ENCODE data around the gene TMEM52B. TPM values are rescaled to one million over a fixed set of nuclear protein-coding genes. Genes with fewer than 3 reads are reported as not detected.
"Not testable (repeated sequence)": the region's sequence is repeated elsewhere in the genome, so short reads cannot be mapped to it uniquely, and the experiment has no call there.

Gene TMEM52B
- total and polyA plus RNA-seq, 8 donors, result 0.28 to 2.2 (median 0.30) TPM; not detected in 5

GRCh38 chr12:10213168-10214135, 34.6 kb downstream of the TMEM52B start:
- Histone ChIP-seq H3K27ac (peak overlapping the region; percentile 88 to 100 (median 93)), H3K27me3 (no peaks in the 10 kb centered on the region), H3K9me3 (no peaks in the 10 kb centered on the region), H3K36me3 (peaks cover 0 to 8% (median 0%) of the 10 kb centered on the region in 3 donors), H3K4me1 (peaks cover 6 to 12% (median 11%) of the 10 kb centered on the region in 3 donors), H3K4me3 (peak overlapping the region; percentile 30 to 81 (median 49))
- intact Hi-C loops (cut with DNase I), result no loop called here
- DNase-seq (peak; percentile 62 to 76 (median 65)), ATAC-seq (peak; percentile 41 to 62 (median 49)), FAIRE-seq (no peak)
- WGBS, 2 donors, result 0% methylated on average over 45 to 47 of the region's 47 CpGs
- TF ChIP-seq CTCF (IDR thresholded peaks at IDR 0.05), result no peak

- Histone ChIP-seq H3K4me3 (peak overlapping the region; percentile 30 to 81 (median 49)), H3K27me3 (no peaks in the 10 kb centered on the region), H3K27ac (peak overlapping the region; percentile 88 to 100 (median 93)), H3K4me1 (peaks cover 6 to 12% (median 11%) of the 10 kb centered on the region in 3 donors), H3K9me3 (no peaks in the 10 kb centered on the region), H3K36me3 (peaks cover 0 to 16% (median 0%) of the 10 kb centered on the region in 3 donors)
- FAIRE-seq, result no peak
- 6% methylated on average over 10 of the region's 10 CpGs for WGBS, 2 donors
- peak in 1 of 4 donors; percentile 10 for ATAC-seq
- no peak for TF ChIP-seq CTCF (IDR thresholded peaks at IDR 0.05)
- DNase-seq, result no peak
- intact Hi-C loops (cut with DNase I), result no loop called here
Measured at GRCh38 chr12:10214136-10214894, 35.5 kb downstream of the TMEM52B start.

- no peaks in the 10 kb centered on the region for H3K27me3 ChIP-seq
- intact Hi-C loops (cut with DNase I), result no loop called here
- peak overlapping the region in 2 of 4 donors; percentile 66 to 81 for H3K4me3 ChIP-seq
- peak overlapping the region; percentile 9 to 100 (median 93) for H3K27ac ChIP-seq
- peaks cover 0 to 22% (median under 1%) of the 10 kb centered on the region in 3 donors for H3K36me3 ChIP-seq
- no peak for DNase-seq
- ATAC-seq, result peak in 3 of 4 donors; percentile 2 to 17 (median 4)
- FAIRE-seq, result no peak
- WGBS, 2 donors, result 36 to 37% methylated on average over 3 of the region's 3 CpGs
- H3K9me3 ChIP-seq, result no peaks in the 10 kb centered on the region
- no peak for TF ChIP-seq CTCF (IDR thresholded peaks at IDR 0.05)
- peaks cover 6 to 14% (median 11%) of the 10 kb centered on the region in 3 donors for H3K4me1 ChIP-seq
Measured at GRCh38 chr12:10214895-10215267, 36.0 kb downstream of the TMEM52B start.

- no peak for TF ChIP-seq CTCF (IDR thresholded peaks at IDR 0.05)
- no peaks in the 10 kb centered on the region for H3K27me3 ChIP-seq
- H3K9me3 ChIP-seq, result no peaks in the 10 kb centered on the region
- FAIRE-seq (no peak), ATAC-seq (no peak), DNase-seq (no peak)
- H3K4me3 ChIP-seq, result peak overlapping the region in 2 of 4 donors; percentile 66 to 81
- H3K36me3 ChIP-seq, result peaks cover 0 to 28% (median 4%) of the 10 kb centered on the region in 3 donors
- intact Hi-C loops (cut with DNase I), result no loop called here
- H3K27ac ChIP-seq, result peak overlapping the region in 3 of 4 donors; percentile 91 to 100 (median 95)
- 51 to 52% methylated on average over 2 of the region's 2 CpGs for WGBS, 2 donors
- peaks cover 10 to 17% (median 16%) of the 10 kb centered on the region in 3 donors for H3K4me1 ChIP-seq
Measured at GRCh38 chr12:10215436-10215835, 36.6 kb downstream of the TMEM52B start.

GRCh38 chr12:10215946-10216345, 37.1 kb downstream of the TMEM52B start:
- peaks cover 0 to 33% (median 4%) of the 10 kb centered on the region in 3 donors for H3K36me3 ChIP-seq
- WGBS, 2 donors, result 93 to 95% methylated on average over 13 of the region's 13 CpGs
- H3K27ac ChIP-seq, result peak overlapping the region in 2 of 4 donors; percentile 95 to 100
- H3K4me3 ChIP-seq, result peak overlapping the region in 1 of 4 donors; percentile 66
- FAIRE-seq; H3K9me3 ChIP-seq; intact Hi-C loops (cut with DNase I); H3K27me3 ChIP-seq; ATAC-seq; DNase-seq: not testable (repeated sequence)
- peaks cover 14 to 21% (median 17%) of the 10 kb centered on the region in 3 donors for H3K4me1 ChIP-seq
